GM12878 (cell line): ENCODE data around the gene BCAN. TPM values are rescaled to one million over a fixed set of nuclear protein-coding genes. Genes with fewer than 3 reads are reported as not detected.

Experiments used
- ATAC-seq: fragments of 200-7000 bp; cut with Tn5 transposase; 3 replicates; pipeline ENCODE4 v1.9.1; 2020; ENCODE audit warnings: mild to moderate bottlenecking, moderate library complexity
- BruUV-seq: library from RNA; stranded (reverse); fragments of 400-500 nt; replicated peaks from 2 replicates; lab custom pipeline; 2021; lab: Mats Ljungman, UMichigan
- CTCF ChIA-PET: fragments of 300-600 bp; sonication (Branson Sonifier 250); formaldehyde crosslinking; extraction: SDS; loops from one replicate; lab custom pipeline; 2021; ENCODE audit warnings: inconsistent platforms; lab: Yijun Ruan, JAX
- POLR2A ChIA-PET: fragments of 350-600 bp; formaldehyde crosslinking; extraction: SDS; loops from one replicate; lab custom pipeline; 2021; ENCODE audit warnings: inconsistent platforms; lab: Charles Lee
- RAD21 ChIA-PET: fragments of 300-600 bp; sonication (Branson Sonifier 250); formaldehyde crosslinking; loops from one replicate; lab custom pipeline; 2023; ENCODE audit warnings: antibody characterized with exemption; ENCODE audit not compliant: unreplicated experiment; lab: Charles Lee
- SMC1A ChIA-PET: fragments of 300-600 bp; sonication (Branson Sonifier 250); formaldehyde crosslinking; loops from one replicate; lab custom pipeline; 2023; ENCODE audit not compliant: unreplicated experiment, uncharacterized antibody; lab: Charles Lee
- DNase-seq: peaks from one replicate; pipeline ENCODE4 v3.0.0-alpha.2; 2011; ENCODE audit warnings: low read depth, low spot score
- FAIRE-seq: peaks from 3 replicates; lab custom pipeline; 2011; peaks lifted over from hg19 to GRCh38; lab: Jason Lieb, UNC
- H2AFZ ChIP-seq: 2 replicates; pipeline ENCODE4 v1.6.0; 2011; ENCODE audit warnings: low read depth, low read length, control low read depth; ENCODE audit not compliant: control insufficient read depth
- H3K27ac ChIP-seq: 2 replicates; pipeline ENCODE4 v1.5.1; 2011; ENCODE audit warnings: control low read depth; ENCODE audit not compliant: control insufficient read depth, insufficient read depth
- H3K27me3 ChIP-seq, 2 experiments: replicated peaks in 1 of 2; 2 replicates each; pipeline versions ENCODE4 v1.6.0 to v1.6.1; 2011; ENCODE audit warnings: low read length in 1 of 2; ENCODE audit not compliant: control insufficient read depth in 2 of 2, insufficient read depth in 2 of 2
- H3K36me3 ChIP-seq, 2 experiments: 2 replicates each; pipeline ENCODE4 v1.5.1; 2011; ENCODE audit warnings: low read length in 1 of 2; ENCODE audit not compliant: control insufficient read depth in 2 of 2, insufficient read depth in 2 of 2
- H3K4me1 ChIP-seq: 2 replicates; pipeline ENCODE4 v1.6.1; 2011; ENCODE audit warnings: mild to moderate bottlenecking, low read length, moderate library complexity, mixed read lengths; ENCODE audit not compliant: control insufficient read depth, insufficient read depth
- H3K4me2 ChIP-seq: 2 replicates; pipeline ENCODE4 v1.6.0; 2011; ENCODE audit warnings: control low read depth; ENCODE audit not compliant: control insufficient read depth, insufficient read depth
- H3K4me3 ChIP-seq: fragments of 200-600 bp; sonication (generic); 2 replicates; pipeline ENCODE4 v1.5.1; 2016
- H3K79me2 ChIP-seq: 2 replicates; pipeline ENCODE4 v1.6.0; 2011; ENCODE audit warnings: low read length; ENCODE audit not compliant: control insufficient read depth, insufficient read depth
- H3K9ac ChIP-seq: 2 replicates; pipeline ENCODE4 v1.8.0; 2011; ENCODE audit warnings: low read length, control low read depth, mixed read lengths; ENCODE audit not compliant: control insufficient read depth, insufficient read depth
- H3K9me3 ChIP-seq: replicated peaks from 3 replicates; pipeline ENCODE4 v1.5.1; 2011; ENCODE audit warnings: mild to moderate bottlenecking, low read length; ENCODE audit not compliant: control insufficient read depth, insufficient read depth
- H4K20me1 ChIP-seq: 2 replicates; pipeline ENCODE4 v1.6.0; 2011; ENCODE audit not compliant: control insufficient read depth, insufficient read depth
- CBX5 ChIP-seq: sonication (generic); IDR thresholded peaks from 2 replicates; pipeline ENCODE4 v1.6.1; 2016; ENCODE audit warnings: low read depth, moderate library complexity, mild to moderate bottlenecking, inconsistent platforms
- NFXL1 ChIP-seq: fragments of 450-650 bp; IDR thresholded peaks from 2 replicates; pipeline ENCODE4 v1.6.1; 2017; ENCODE audit warnings: antibody characterized with exemption, mild to moderate bottlenecking, borderline replicate concordance
- WGBS: methylation state at CpG from one replicate; pipeline ENCODE4 v1.1.6; 2016; ENCODE audit warnings: low lambda C conversion rate; ENCODE audit not compliant: insufficient replicate concordance, insufficient coverage; ENCODE audit errors: missing lambda C conversion rate; 5-methylcytosine and 5-hydroxymethylcytosine counted together
- in situ Hi-C: fragments of 300-500 bp; cut with MboI; formaldehyde crosslinking; loops from 9 replicates; pipeline ENCODE4 v1.14.3; 2018; ENCODE audit warnings: mixed read lengths
- intact Hi-C: fragments of 100-400 bp; cut with micrococcal nuclease; formaldehyde crosslinking; loops from one replicate; pipeline ENCODE4 v1.14.2; 2022; ENCODE audit not compliant: unreplicated experiment
- polyA plus RNA-seq, 11 experiments: library from polyadenylated mRNA; depleted of rRNA in 4 of 11; unstranded in 6 of 11; stranded (reverse) in 5 of 11; fragments of >200 nt; fragmentation: Nextera tagmentation in 4 of 11; fragmentation: Illumina TruSeq in 1 of 11; extraction: Ambion mirVana in 4 of 11; extraction: Trizol in 1 of 11; gene quantifications; 1 replicate in 1 of 11; 2 replicates in 10 of 11; pipeline versions ENCODE4 v1.2.1 to v1.2.3, GENCODE V29; 2011 to 2016; ENCODE audit warnings: inconsistent platforms in 2 of 11, missing spikeins in 2 of 11, low read depth in 1 of 11
- total RNA-seq, 4 experiments: library from RNA; depleted of rRNA in 3 of 4; stranded (reverse); fragments of >200 nt in 3 of 4; fragmentation: Illumina TruSeq in 1 of 4; extraction: Trizol in 1 of 4; gene quantifications; 2 replicates each; pipeline versions ENCODE4 v1.2.1 to v1.2.3, GENCODE V29; 2013 to 2021
- TF ChIP-seq, protein P1 (sequence below): fragments of 150-350 bp; IDR thresholded peaks from 2 replicates; pipeline ENCODE4 v1.6.1; 2016; ENCODE audit warnings: low read depth, low read length
- TF ChIP-seq, protein P2 (sequence below): fragments of 450-650 bp; IDR thresholded peaks from 2 replicates; pipeline ENCODE4 v1.6.1; 2014; ENCODE audit warnings: mild to moderate bottlenecking
- TF ChIP-seq, protein P3 (sequence below): IDR thresholded peaks from 2 replicates; pipeline ENCODE4 v1.6.1; 2011; ENCODE audit warnings: mild to moderate bottlenecking, low read depth, low read length, moderate library complexity; ENCODE audit not compliant: insufficient replicate concordance

BCAN gene
- total and polyA plus RNA-seq, 10 of the 15 experiments (the other 5 are each of a cell fraction or from before 2014, with no cell fraction given) = 0.05 to 1.3 (median 0.18) TPM; not detected in 1

DNA sequence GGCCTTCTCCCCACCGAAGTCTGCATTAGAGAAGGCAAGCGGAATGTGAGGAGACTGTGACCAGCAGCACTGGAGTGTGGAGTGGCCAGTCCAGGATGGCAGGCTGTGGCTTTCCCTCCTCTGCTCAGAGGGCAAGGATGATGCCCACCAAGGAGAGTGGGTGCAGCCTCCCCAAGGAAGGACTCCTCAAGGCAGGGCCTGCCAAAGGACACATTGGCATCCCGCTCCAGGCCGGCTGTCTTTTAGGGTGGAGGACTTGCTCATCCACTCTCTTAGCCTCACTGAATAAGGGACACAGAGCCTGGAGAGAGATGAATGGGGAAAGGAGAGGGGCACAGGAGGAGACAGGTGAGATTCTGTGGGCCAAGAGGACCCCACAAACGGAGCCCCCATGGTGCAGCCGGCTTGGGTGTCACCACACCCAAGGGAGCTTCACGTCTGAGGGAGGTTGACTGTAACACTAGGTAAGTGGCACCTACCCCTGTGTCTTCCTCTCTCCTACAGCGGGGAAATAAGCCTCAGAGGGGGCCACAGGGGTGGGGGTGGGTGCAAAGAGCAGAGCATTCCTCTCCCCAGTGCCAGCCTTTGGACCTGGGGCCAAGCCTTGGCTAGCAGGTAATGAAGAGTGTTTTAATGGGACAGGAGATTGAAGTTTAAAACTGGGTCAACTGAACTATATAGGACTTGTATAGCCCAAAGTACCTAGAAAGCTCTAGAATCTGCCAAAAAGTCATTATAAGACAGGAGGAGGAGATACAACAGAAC, 39.5 kb downstream of the BCAN start:
- POLR2A ChIA-PET = interaction anchor here (0.5 to 1.1 kb wide), 2 partner anchors 47 to 80 kb away, joined by 3 read pairs; partner anchors contain the start of genes ISG20L2 and METTL25B
- FAIRE-seq = no peak
- Histone ChIP-seq H3K79me2 (no peaks in the 10 kb centered on the region), H3K27me3 (peaks cover 8 to 16% of the 10 kb centered on the region in 2 experiments), H3K4me1 (peaks cover 17% of the 10 kb centered on the region), H3K36me3 (no peaks in the 10 kb centered on the region), H3K9ac (no peak overlapping the region), H2AFZ (no peak overlapping the region), H3K9me3 (no peaks in the 10 kb centered on the region), H3K4me3 (no peak overlapping the region), H3K27ac (no peak overlapping the region), H3K4me2 (no peak overlapping the region), H4K20me1 (no peaks in the 10 kb centered on the region)
- RAD21 ChIA-PET = interaction anchor here (5.8 kb wide), 1 partner anchor 22 kb away, joined by 58 read pairs; no protein-coding TSS in a partner anchor
- intact Hi-C loops = no loop called here
- TF ChIP-seq CBX5 (no peak), NFXL1 (no peak)
- TF ChIP-seq, protein P1, sequence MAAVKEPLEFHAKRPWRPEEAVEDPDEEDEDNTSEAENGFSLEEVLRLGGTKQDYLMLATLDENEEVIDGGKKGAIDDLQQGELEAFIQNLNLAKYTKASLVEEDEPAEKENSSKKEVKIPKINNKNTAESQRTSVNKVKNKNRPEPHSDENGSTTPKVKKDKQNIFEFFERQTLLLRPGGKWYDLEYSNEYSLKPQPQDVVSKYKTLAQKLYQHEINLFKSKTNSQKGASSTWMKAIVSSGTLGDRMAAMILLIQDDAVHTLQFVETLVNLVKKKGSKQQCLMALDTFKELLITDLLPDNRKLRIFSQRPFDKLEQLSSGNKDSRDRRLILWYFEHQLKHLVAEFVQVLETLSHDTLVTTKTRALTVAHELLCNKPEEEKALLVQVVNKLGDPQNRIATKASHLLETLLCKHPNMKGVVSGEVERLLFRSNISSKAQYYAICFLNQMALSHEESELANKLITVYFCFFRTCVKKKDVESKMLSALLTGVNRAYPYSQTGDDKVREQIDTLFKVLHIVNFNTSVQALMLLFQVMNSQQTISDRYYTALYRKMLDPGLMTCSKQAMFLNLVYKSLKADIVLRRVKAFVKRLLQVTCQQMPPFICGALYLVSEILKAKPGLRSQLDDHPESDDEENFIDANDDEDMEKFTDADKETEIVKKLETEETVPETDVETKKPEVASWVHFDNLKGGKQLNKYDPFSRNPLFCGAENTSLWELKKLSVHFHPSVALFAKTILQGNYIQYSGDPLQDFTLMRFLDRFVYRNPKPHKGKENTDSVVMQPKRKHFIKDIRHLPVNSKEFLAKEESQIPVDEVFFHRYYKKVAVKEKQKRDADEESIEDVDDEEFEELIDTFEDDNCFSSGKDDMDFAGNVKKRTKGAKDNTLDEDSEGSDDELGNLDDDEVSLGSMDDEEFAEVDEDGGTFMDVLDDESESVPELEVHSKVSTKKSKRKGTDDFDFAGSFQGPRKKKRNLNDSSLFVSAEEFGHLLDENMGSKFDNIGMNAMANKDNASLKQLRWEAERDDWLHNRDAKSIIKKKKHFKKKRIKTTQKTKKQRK = no peak
- TF ChIP-seq, protein P2, sequence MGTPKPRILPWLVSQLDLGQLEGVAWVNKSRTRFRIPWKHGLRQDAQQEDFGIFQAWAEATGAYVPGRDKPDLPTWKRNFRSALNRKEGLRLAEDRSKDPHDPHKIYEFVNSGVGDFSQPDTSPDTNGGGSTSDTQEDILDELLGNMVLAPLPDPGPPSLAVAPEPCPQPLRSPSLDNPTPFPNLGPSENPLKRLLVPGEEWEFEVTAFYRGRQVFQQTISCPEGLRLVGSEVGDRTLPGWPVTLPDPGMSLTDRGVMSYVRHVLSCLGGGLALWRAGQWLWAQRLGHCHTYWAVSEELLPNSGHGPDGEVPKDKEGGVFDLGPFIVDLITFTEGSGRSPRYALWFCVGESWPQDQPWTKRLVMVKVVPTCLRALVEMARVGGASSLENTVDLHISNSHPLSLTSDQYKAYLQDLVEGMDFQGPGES = no peak
- TF ChIP-seq, protein P3, sequence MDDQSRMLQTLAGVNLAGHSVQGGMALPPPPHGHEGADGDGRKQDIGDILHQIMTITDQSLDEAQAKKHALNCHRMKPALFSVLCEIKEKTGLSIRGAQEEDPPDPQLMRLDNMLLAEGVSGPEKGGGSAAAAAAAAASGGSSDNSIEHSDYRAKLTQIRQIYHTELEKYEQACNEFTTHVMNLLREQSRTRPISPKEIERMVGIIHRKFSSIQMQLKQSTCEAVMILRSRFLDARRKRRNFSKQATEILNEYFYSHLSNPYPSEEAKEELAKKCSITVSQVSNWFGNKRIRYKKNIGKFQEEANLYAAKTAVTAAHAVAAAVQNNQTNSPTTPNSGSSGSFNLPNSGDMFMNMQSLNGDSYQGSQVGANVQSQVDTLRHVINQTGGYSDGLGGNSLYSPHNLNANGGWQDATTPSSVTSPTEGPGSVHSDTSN = no peak
- CTCF ChIA-PET = interaction anchor here (1.1 to 12.9 kb wide), 5 partner anchors 10 to 57 kb away, joined by 3 to 433 read pairs (median 8); partner anchors contain the start of genes CRABP2, ISG20L2 and METTL25B
- no peak for ATAC-seq
- SMC1A ChIA-PET = interaction anchor here (1.0 to 1.9 kb wide), 3 partner anchors 20 to 54 kb away, joined by 3 to 6 read pairs (median 3); no protein-coding TSS in a partner anchor
- BruUV-seq = no TSS peak
- in situ Hi-C loops = no loop called here
- DNase-seq = no peak
- WGBS = 45% methylated on average over 8 of the region's 8 CpGs
